Activated naive CD4-positive, alpha-beta T cell treated with anti-CD3 and anti-CD28 coated beads, Interleukin-2, amount 50 U/mL, for 72 hours (primary cell): Measurements from ENCODE around the gene SLC19A1. TPM values are rescaled to one million over a fixed set of nuclear protein-coding genes. Genes with fewer than 3 reads are reported as not detected.

ENCODE experiments used
- ATAC-seq, 2 donors: fragments of 150-1000 bp; cut with Tn5 transposase; 2 replicates each; pipeline ENCODE4 v1.10.0; 2021; ENCODE audit warnings: mild to moderate bottlenecking in 2 of 2, moderate library complexity in 2 of 2
- DNase-seq, 2 donors: peaks; one replicate each; pipeline ENCODE4 v3.0.0; 2021 to 2022; ENCODE audit warnings: low spot score in 2 of 2
- H3K27ac Mint-ChIP-seq, 2 donors: one replicate each; pipeline ENCODE4 v1.8.0; 2022; ENCODE audit warnings: mild to moderate bottlenecking in 2 of 2, mixed read lengths in 2 of 2
- H3K36me3 Mint-ChIP-seq, 2 donors: one replicate each; pipeline ENCODE4 v1.8.0; 2022; ENCODE audit warnings: mixed read lengths in 2 of 2
- H3K9me3 Mint-ChIP-seq, 2 donors: one replicate each; pipeline ENCODE4 v1.8.0; 2022; ENCODE audit warnings: mixed read lengths in 2 of 2
- total RNA-seq, 2 donors: library from RNA; stranded (reverse); gene quantifications; one replicate each; pipeline ENCODE4 v1.2.3, GENCODE V29; 2022

The SLC19A1 gene
- total RNA-seq, 2 donors from 2014 or later: 24.9 to 62.5 TPM

GRCh38 chr21:45554477-45555175 is 12.4 kb upstream of the SLC19A1 start:
- Mint-ChIP-seq H3K9me3 (no peaks in the 10 kb centered on the region), H3K36me3 (no peaks in the 10 kb centered on the region), H3K27ac (peak overlapping the region; percentile 93 to 99)
- ATAC-seq (peak; percentile 60 to 66), DNase-seq (peak; percentile 87 to 99)

- no peaks in the 10 kb centered on the region for H3K36me3 Mint-ChIP-seq
- H3K27ac Mint-ChIP-seq: peak overlapping the region in 1 of 2 donors; percentile 32
- DNase-seq (no peak), ATAC-seq (no peak)
- no peaks in the 10 kb centered on the region for H3K9me3 Mint-ChIP-seq
These were observed 10.6 kb upstream of the SLC19A1 start for GRCh38 chr21:45552696-45553391.

GRCh38 chr21:45551783-45552695 is 9.8 kb upstream of the SLC19A1 start:
- Mint-ChIP-seq H3K27ac (peak overlapping the region; percentile 98 to 100), H3K9me3 (no peaks in the 10 kb centered on the region), H3K36me3 (no peaks in the 10 kb centered on the region)
- no peak for DNase-seq
- no peak for ATAC-seq

GRCh38 chr21:45551316-45551715 is 9.1 kb upstream of the SLC19A1 start:
- Mint-ChIP-seq H3K36me3 (no peaks in the 10 kb centered on the region), H3K27ac (peak overlapping the region; percentile 98 to 100), H3K9me3 (no peaks in the 10 kb centered on the region)
- peak in 1 of 2 donors; percentile 55 for DNase-seq
- peak; percentile 69 to 77 for ATAC-seq

- no peaks in the 10 kb centered on the region for H3K36me3 Mint-ChIP-seq
- H3K9me3 Mint-ChIP-seq: no peaks in the 10 kb centered on the region
- ATAC-seq (peak; percentile 52 to 73), DNase-seq (peak in 1 of 2 donors; percentile 72)
- H3K27ac Mint-ChIP-seq: peak overlapping the region; percentile 98 to 100
These were observed 8.4 kb upstream of the SLC19A1 start for GRCh38 chr21:45550522-45551210.

GRCh38 chr21:45549626-45550463 is 7.6 kb upstream of the SLC19A1 start:
- H3K27ac Mint-ChIP-seq: peak overlapping the region; percentile 98 to 100
- H3K9me3 Mint-ChIP-seq: no peaks in the 10 kb centered on the region
- no peak for DNase-seq
- H3K36me3 Mint-ChIP-seq: no peaks in the 10 kb centered on the region
- ATAC-seq: peak in 1 of 2 donors; percentile 3

- no peak for ATAC-seq
- H3K27ac Mint-ChIP-seq: peak overlapping the region; percentile 28 to 45
- H3K36me3 Mint-ChIP-seq: no peaks in the 10 kb centered on the region
- no peaks in the 10 kb centered on the region for H3K9me3 Mint-ChIP-seq
- DNase-seq: no peak
These were observed 6.7 kb upstream of the SLC19A1 start for GRCh38 chr21:45548711-45549491.

- H3K36me3 Mint-ChIP-seq: no peaks in the 10 kb centered on the region
- DNase-seq: no peak
- H3K27ac Mint-ChIP-seq: no peak overlapping the region
- H3K9me3 Mint-ChIP-seq: no peaks in the 10 kb centered on the region
- ATAC-seq: no peak
These were observed 5.3 kb upstream of the SLC19A1 start for GRCh38 chr21:45547545-45547900.

GRCh38 chr21:45546636-45547544 is 4.7 kb upstream of the SLC19A1 start:
- Mint-ChIP-seq H3K36me3 (no peaks in the 10 kb centered on the region), H3K27ac (no peak overlapping the region), H3K9me3 (no peaks in the 10 kb centered on the region)
- ATAC-seq: no peak
- DNase-seq: peak in 1 of 2 donors; percentile 11

- ATAC-seq (no peak), DNase-seq (peak in 1 of 2 donors; percentile 51)
- no peaks in the 10 kb centered on the region for H3K36me3 Mint-ChIP-seq
- no peaks in the 10 kb centered on the region for H3K9me3 Mint-ChIP-seq
- no peak overlapping the region for H3K27ac Mint-ChIP-seq
These were observed 3.7 kb upstream of the SLC19A1 start for GRCh38 chr21:45545691-45546531.

- no peak overlapping the region for H3K27ac Mint-ChIP-seq
- DNase-seq (peak in 1 of 2 donors; percentile 46), ATAC-seq (no peak)
- no peaks in the 10 kb centered on the region for H3K36me3 Mint-ChIP-seq
- no peaks in the 10 kb centered on the region for H3K9me3 Mint-ChIP-seq
These were observed 3.0 kb upstream of the SLC19A1 start for GRCh38 chr21:45545236-45545570.

- H3K27ac Mint-ChIP-seq: no peak overlapping the region
- no peak for ATAC-seq
- DNase-seq: peak in 1 of 2 donors; percentile 52
- H3K36me3 Mint-ChIP-seq: no peaks in the 10 kb centered on the region
- no peaks in the 10 kb centered on the region for H3K9me3 Mint-ChIP-seq
These were observed 2.4 kb upstream of the SLC19A1 start for GRCh38 chr21:45544449-45545235.
